Effector memory CD4-positive, alpha-beta T cell (primary cell): Measurements from ENCODE around the gene HSPA1B.
A peak's percentile ranks its signal among the peaks of the same experiment; 100 is the strongest.
"Not testable (repeated sequence)": the region's sequence is repeated elsewhere in the genome, so short reads cannot be mapped to it uniquely, and the experiment has no call there.

Experiments
- DNase-seq, 3 donors: peaks; one replicate each; pipeline ENCODE4 v3.0.0-alpha.2; 2020
- H3K27ac ChIP-seq: 2 replicates; pipeline ENCODE4 v1.7.0; 2013; ENCODE audit warnings: mild to moderate bottlenecking, low read length, moderate library complexity; ENCODE audit not compliant: insufficient read depth, poor library complexity, severe bottlenecking
- H3K27me3 ChIP-seq: replicated peaks from 2 replicates; pipeline ENCODE4 v1.7.0; 2013; ENCODE audit warnings: mild to moderate bottlenecking, low read length; ENCODE audit not compliant: insufficient read depth, control insufficient read depth, poor library complexity, severe bottlenecking
- H3K36me3 ChIP-seq: 2 replicates; pipeline ENCODE4 v1.7.0; 2013; ENCODE audit warnings: mild to moderate bottlenecking, low read length, moderate library complexity; ENCODE audit not compliant: control insufficient read depth, insufficient read depth
- H3K4me1 ChIP-seq: 2 replicates; pipeline ENCODE4 v1.7.0; 2013; ENCODE audit warnings: low read length, mild to moderate bottlenecking; ENCODE audit not compliant: control insufficient read depth, insufficient read depth, poor library complexity, severe bottlenecking
- H3K4me3 ChIP-seq: 2 replicates; pipeline ENCODE4 v1.7.0; 2013; ENCODE audit warnings: low read length, low read depth, mild to moderate bottlenecking; ENCODE audit not compliant: insufficient read depth, poor library complexity, severe bottlenecking
- H3K9me3 ChIP-seq: 2 replicates; pipeline ENCODE4 v1.7.0; 2013; ENCODE audit warnings: mild to moderate bottlenecking, low read length, moderate library complexity; ENCODE audit not compliant: control insufficient read depth

HSPA1B gene

GRCh38 chr6:31815025-31815838 lies 12.3 kb upstream of the HSPA1B start, which contains the start of the genes HSPA1A and HSPA1L:
Gene HSPA1A, plus strand, starts transcription at chr6:31815543. Its CDS starts 214 bp downstream, at chr6:31815757.
Gene HSPA1L, minus strand, starts transcription at chr6:31815283. Its CDS starts 3,311 bp downstream, at chr6:31811972.
- Histone ChIP-seq H3K27me3 (no peaks in the 10 kb centered on the region), H3K4me1 (peaks cover 23% of the 10 kb centered on the region)
- DNase-seq, result peak; percentile 50 to 72 (median 52)

GRCh38 chr6:31817133-31817928 lies 10.2 kb upstream of the HSPA1B start:
- Histone ChIP-seq H3K27ac (peak overlapping the region; percentile 65), H3K4me1 (peaks cover 31% of the 10 kb centered on the region), H3K4me3 (peak overlapping the region; percentile 42)
- not testable (repeated sequence) for H3K36me3 ChIP-seq, H3K27me3 ChIP-seq, H3K9me3 ChIP-seq
- peak in 1 of 3 donors; percentile 20 for DNase-seq

More at GRCh38 chr6:31815025-31815838, 12.3 kb upstream of the HSPA1B start, which contains the start of the genes HSPA1A and HSPA1L:
- Histone ChIP-seq H3K9me3 (no peaks in the 10 kb centered on the region), H3K4me3 (peak within 1 kb of the TSS; percentile 92), H3K27ac (peak within 1 kb of the TSS; percentile 81), H3K36me3 (peaks cover 12% of the 10 kb centered on the region)

DNA sequence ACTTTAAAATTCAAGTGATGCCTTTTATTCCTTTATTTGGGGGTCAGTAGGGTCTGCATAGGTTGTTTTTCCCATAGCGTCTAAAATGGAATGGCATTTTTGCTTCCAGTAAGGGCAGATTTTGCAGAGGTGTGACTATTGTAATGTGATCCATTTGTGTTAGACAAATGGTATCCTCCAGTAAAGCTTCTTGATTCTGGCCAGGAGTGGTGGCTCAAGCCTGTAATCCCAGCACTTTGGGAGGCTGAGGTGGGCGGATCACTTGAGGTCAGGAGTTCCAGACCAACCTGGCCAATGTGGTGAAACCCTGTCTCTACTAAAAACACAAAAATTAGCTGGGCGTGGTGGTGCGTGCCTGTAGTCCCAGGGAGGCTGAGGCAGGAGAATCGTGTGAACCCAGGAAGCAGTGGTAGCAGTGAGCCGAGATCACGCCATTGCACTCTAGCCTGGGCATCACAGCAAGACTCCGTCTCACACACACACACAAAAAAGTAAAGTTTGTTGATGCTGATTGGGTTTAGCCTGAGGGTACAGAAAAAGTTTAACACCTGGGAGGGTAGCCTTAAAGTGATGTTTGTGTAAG lies 9.5 kb upstream of the HSPA1B start:
- not testable (repeated sequence) for H3K36me3 ChIP-seq, H3K9me3 ChIP-seq, H3K27me3 ChIP-seq, DNase-seq
- peak overlapping the region; percentile 65 for H3K27ac ChIP-seq
- peaks cover 33% of the 10 kb centered on the region for H3K4me1 ChIP-seq
- H3K4me3 ChIP-seq, result peak overlapping the region; percentile 42

DNA sequence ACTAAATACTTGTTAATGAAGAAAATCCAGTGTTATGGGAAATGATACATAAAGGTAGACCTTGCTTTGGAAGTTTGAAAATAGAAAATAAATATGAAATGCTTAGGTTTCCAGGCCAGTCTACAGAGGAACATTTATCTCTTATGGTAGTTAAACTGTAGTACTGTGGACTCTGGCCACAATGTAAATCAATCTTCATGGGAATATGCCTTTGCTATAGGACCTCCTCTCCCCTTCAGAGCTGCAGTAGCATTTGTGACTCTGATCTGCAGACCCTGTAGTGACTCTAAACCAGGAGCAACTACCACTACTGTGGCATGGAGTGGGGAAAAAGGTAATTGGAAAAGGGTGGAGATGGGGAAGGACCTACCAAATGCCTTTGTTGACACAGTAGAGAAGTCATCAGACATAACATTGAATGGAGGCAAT lies 7.7 kb upstream of the HSPA1B start:
- Histone ChIP-seq H3K27ac (no peak overlapping the region), H3K4me1 (peaks cover 24% of the 10 kb centered on the region)

GRCh38 chr6:31820399-31820798 lies 7.1 kb upstream of the HSPA1B start:
- H3K4me3 ChIP-seq, H3K9me3 ChIP-seq, H3K27ac ChIP-seq, DNase-seq, H3K36me3 ChIP-seq, H3K27me3 ChIP-seq: not testable (repeated sequence)
- H3K4me1 ChIP-seq, result peaks cover 22% of the 10 kb centered on the region

More for the DNA sequence above, 7.7 kb upstream of the HSPA1B start:
- Histone ChIP-seq H3K27me3 (no peaks in the 10 kb centered on the region), H3K9me3 (no peaks in the 10 kb centered on the region), H3K4me3 (no peak overlapping the region), H3K36me3 (no peaks in the 10 kb centered on the region)
- no peak for DNase-seq

GRCh38 chr6:31821301-31822035 lies 6.1 kb upstream of the HSPA1B start:
- H3K4me3 ChIP-seq, result peak overlapping the region; percentile 73
- no peaks in the 10 kb centered on the region for H3K36me3 ChIP-seq
- no peak for DNase-seq
- peak overlapping the region; percentile 86 for H3K27ac ChIP-seq
- peaks cover 21% of the 10 kb centered on the region for H3K4me1 ChIP-seq
- H3K9me3 ChIP-seq, result no peaks in the 10 kb centered on the region
- H3K27me3 ChIP-seq, result no peaks in the 10 kb centered on the region

- Histone ChIP-seq H3K27me3 (no peaks in the 10 kb centered on the region), H3K4me1 (peaks cover 26% of the 10 kb centered on the region), H3K9me3 (no peaks in the 10 kb centered on the region), H3K36me3 (no peaks in the 10 kb centered on the region), H3K4me3 (peak overlapping the region; percentile 73), H3K27ac (peak overlapping the region; percentile 86)
- peak; percentile 46 to 55 (median 53) for DNase-seq
Observed at GRCh38 chr6:31822036-31822821, 5.3 kb upstream of the HSPA1B start.

- H3K4me3 ChIP-seq, result not testable (repeated sequence)
Observed at GRCh38 chr6:31823592-31824196, 3.8 kb upstream of the HSPA1B start.

More at GRCh38 chr6:31823592-31824196, 3.8 kb upstream of the HSPA1B start:
- H3K27ac ChIP-seq, result peak overlapping the region; percentile 11
- not testable (repeated sequence) for H3K27me3 ChIP-seq, H3K36me3 ChIP-seq, DNase-seq, H3K9me3 ChIP-seq
- peaks cover 24% of the 10 kb centered on the region for H3K4me1 ChIP-seq
